Measurements from ENCODE around the gene CDC42BPB.
A peak's percentile ranks its signal among the peaks of the same experiment; 100 is the strongest.

Gene CDC42BPB

GRCh38 chr14:103095210-103095778 is 37.9 kb upstream of the CDC42BPB start:
- no peak for DNase-seq

GRCh38 chr14:103094406-103095209 is 37.3 kb upstream of the CDC42BPB start, which contains the start of gene EXOC3L4:
EXOC3L4 (plus strand) TSS chr14:103094725; CDS start chr14:103100220, 5,495 bp downstream.
- DNase-seq, result no peak

- no peak for DNase-seq
Measured at GRCh38 chr14:103093856-103094405, 36.6 kb upstream of the CDC42BPB start.

GRCh38 chr14:103091883-103092222 is 34.5 kb upstream of the CDC42BPB start:
- no peak for DNase-seq

- DNase-seq, result no peak
Measured at GRCh38 chr14:103091041-103091882, 33.9 kb upstream of the CDC42BPB start.

GRCh38 chr14:103090481-103091020 is 33.2 kb upstream of the CDC42BPB start:
- no peak for DNase-seq

- no peak for DNase-seq
Measured at GRCh38 chr14:103089386-103090335, 32.3 kb upstream of the CDC42BPB start.

- no peak for DNase-seq
Measured at GRCh38 chr14:103088921-103089320, 31.6 kb upstream of the CDC42BPB start.

- no peak for DNase-seq
Measured at GRCh38 chr14:103087343-103087835, 30.0 kb upstream of the CDC42BPB start.

GRCh38 chr14:103086771-103087342 is 29.5 kb upstream of the CDC42BPB start:
- no peak for DNase-seq

GRCh38 chr14:103085106-103086091 is 28.1 kb upstream of the CDC42BPB start:
- no peak for DNase-seq

- no peak for DNase-seq
Measured at GRCh38 chr14:103084021-103084919, 26.9 kb upstream of the CDC42BPB start, which contains the start of gene LBHD2. LBHD2 (plus strand) TSS chr14:103084210; CDS start chr14:103086013, 1,803 bp downstream.

GRCh38 chr14:103081951-103082350 is 24.6 kb upstream of the CDC42BPB start:
- DNase-seq, result no peak

- DNase-seq, result no peak
Measured at GRCh38 chr14:103078860-103079587, 21.7 kb upstream of the CDC42BPB start.

- peak; percentile 49 for DNase-seq
Measured at GRCh38 chr14:103078420-103078749, 21.0 kb upstream of the CDC42BPB start.

GRCh38 chr14:103074729-103075367 is 17.5 kb upstream of the CDC42BPB start:
- DNase-seq, result no peak

- no peak for DNase-seq
Measured at GRCh38 chr14:103073876-103074728, 16.8 kb upstream of the CDC42BPB start.

Measured in NCI-H1417 treated with DMSO at 0.1 percent for 48 hours (cell line).